Effector memory CD8-positive, alpha-beta T cell (primary cell): Measurements from ENCODE around the gene RXRB.
"Not testable (repeated sequence)": the region's sequence is repeated elsewhere in the genome, so short reads cannot be mapped to it uniquely, and the experiment has no call there.

Experiments used
- ATAC-seq: fragments of 150-1000 bp; cut with Tn5 transposase; replicated peaks from 2 replicates; pipeline ENCODE4 v1.10.0; 2021; ENCODE audit warnings: mild to moderate bottlenecking, moderate library complexity
- DNase-seq, 3 experiments: peaks; one replicate each; pipeline ENCODE4 v3.0.0; 2021
- H3K27ac Mint-ChIP-seq, 2 donors: one replicate each; pipeline ENCODE4 v1.8.0; 2022; ENCODE audit warnings: mild to moderate bottlenecking in 2 of 2, mixed read lengths in 2 of 2, moderate library complexity in 2 of 2
- H3K27me3 Mint-ChIP-seq, 2 donors: one replicate each; pipeline ENCODE4 v1.8.0; 2022; ENCODE audit warnings: mixed read lengths in 2 of 2
- H3K36me3 Mint-ChIP-seq: one replicate; pipeline ENCODE4 v1.8.0; 2022; ENCODE audit warnings: mild to moderate bottlenecking, moderate library complexity, mixed read lengths; ENCODE audit not compliant: insufficient read depth
- H3K4me1 Mint-ChIP-seq, 2 donors: one replicate each; pipeline ENCODE4 v1.8.0; 2022; ENCODE audit warnings: low read depth in 2 of 2, mixed read lengths in 2 of 2
- H3K4me3 Mint-ChIP-seq, 2 donors: one replicate each; pipeline ENCODE4 v1.8.0; 2022; ENCODE audit warnings: mild to moderate bottlenecking in 2 of 2, mixed read lengths in 2 of 2, moderate library complexity in 2 of 2
- H3K9me3 Mint-ChIP-seq, 2 donors: one replicate each; pipeline ENCODE4 v1.8.0; 2022; ENCODE audit warnings: mixed read lengths in 2 of 2

RXRB gene

GRCh38 chr6:33164176-33164575, 36.3 kb downstream of the RXRB start:
- ATAC-seq: no peak
- no peak overlapping the region for H3K27ac Mint-ChIP-seq
- no peak for DNase-seq
- H3K9me3 Mint-ChIP-seq: no peaks in the 10 kb centered on the region
- H3K36me3 Mint-ChIP-seq: no peaks in the 10 kb centered on the region
- peaks cover 10 to 15% of the 10 kb centered on the region in 2 donors for H3K4me1 Mint-ChIP-seq
- H3K27me3 Mint-ChIP-seq: peaks cover 12 to 63% of the 10 kb centered on the region in 2 donors
- H3K4me3 Mint-ChIP-seq: peak overlapping the region; percentile 9 to 26

GRCh38 chr6:33163540-33163939, 36.9 kb downstream of the RXRB start:
- Mint-ChIP-seq H3K36me3 (no peaks in the 10 kb centered on the region), H3K27ac (no peak overlapping the region), H3K4me1 (peaks cover 10 to 15% of the 10 kb centered on the region in 2 donors), H3K4me3 (no peak overlapping the region), H3K9me3 (no peaks in the 10 kb centered on the region), H3K27me3 (peaks cover 16 to 56% of the 10 kb centered on the region in 2 donors)
- DNase-seq: no peak
- ATAC-seq: no peak

- Mint-ChIP-seq H3K4me3 (peak overlapping the region; percentile 78 to 85), H3K27me3 (peaks cover 18 to 46% of the 10 kb centered on the region in 2 donors), H3K9me3 (no peaks in the 10 kb centered on the region), H3K36me3 (no peaks in the 10 kb centered on the region), H3K4me1 (peaks cover 10 to 15% of the 10 kb centered on the region in 2 donors), H3K27ac (peak overlapping the region in 1 of 2 donors; percentile 69)
- peak; percentile 81 to 87 (median 85) for DNase-seq
- peak; percentile 98 for ATAC-seq
Observed at GRCh38 chr6:33161354-33162331, 38.8 kb downstream of the RXRB start.

- ATAC-seq (no peak), DNase-seq (no peak)
- Mint-ChIP-seq H3K4me3 (peak overlapping the region; percentile 78 to 85), H3K27me3 (peaks cover 16 to 37% of the 10 kb centered on the region in 2 donors), H3K27ac (peak overlapping the region in 1 of 2 donors; percentile 69), H3K4me1 (peaks cover 10 to 15% of the 10 kb centered on the region in 2 donors), H3K36me3 (no peaks in the 10 kb centered on the region), H3K9me3 (no peaks in the 10 kb centered on the region)
Observed at GRCh38 chr6:33160728-33161344, 39.6 kb downstream of the RXRB start.

- peaks cover 10 to 15% of the 10 kb centered on the region in 2 donors for H3K4me1 Mint-ChIP-seq
- H3K27me3 Mint-ChIP-seq: peaks cover 13 to 31% of the 10 kb centered on the region in 2 donors
- H3K36me3 Mint-ChIP-seq: no peaks in the 10 kb centered on the region
- no peaks in the 10 kb centered on the region for H3K9me3 Mint-ChIP-seq
- ATAC-seq: no peak
- no peak overlapping the region for H3K4me3 Mint-ChIP-seq
- no peak for DNase-seq
- no peak overlapping the region for H3K27ac Mint-ChIP-seq
Observed at GRCh38 chr6:33160096-33160495, 40.4 kb downstream of the RXRB start.

- peaks cover under 1 to 7% of the 10 kb centered on the region in 2 donors for H3K9me3 Mint-ChIP-seq
- H3K4me1 Mint-ChIP-seq: peaks cover 9 to 11% of the 10 kb centered on the region in 2 donors
- peaks cover 17 to 20% of the 10 kb centered on the region in 2 donors for H3K27me3 Mint-ChIP-seq
- no peak overlapping the region for H3K4me3 Mint-ChIP-seq
- no peak overlapping the region for H3K27ac Mint-ChIP-seq
- DNase-seq (no peak), ATAC-seq (no peak)
- no peaks in the 10 kb centered on the region for H3K36me3 Mint-ChIP-seq
Observed at GRCh38 chr6:33156964-33157363, 43.5 kb downstream of the RXRB start.

GRCh38 chr6:33156561-33156960, 43.9 kb downstream of the RXRB start:
- peaks cover 5 to 11% of the 10 kb centered on the region in 2 donors for H3K9me3 Mint-ChIP-seq
- no peak overlapping the region for H3K27ac Mint-ChIP-seq
- peaks cover 5 to 7% of the 10 kb centered on the region in 2 donors for H3K4me1 Mint-ChIP-seq
- no peak for ATAC-seq
- H3K4me3 Mint-ChIP-seq: no peak overlapping the region
- peaks cover 2% of the 10 kb centered on the region for H3K36me3 Mint-ChIP-seq
- peaks cover 16 to 17% of the 10 kb centered on the region in 2 donors for H3K27me3 Mint-ChIP-seq
- no peak for DNase-seq

GRCh38 chr6:33154349-33154748, 46.1 kb downstream of the RXRB start:
- Mint-ChIP-seq H3K27me3 (peaks cover 21 to 28% of the 10 kb centered on the region in 2 donors), H3K27ac (no peak overlapping the region), H3K9me3 (peaks cover 5 to 11% of the 10 kb centered on the region in 2 donors), H3K36me3 (peaks cover 3% of the 10 kb centered on the region), H3K4me1 (no peaks in the 10 kb centered on the region), H3K4me3 (no peak overlapping the region)
- ATAC-seq: no peak
- no peak for DNase-seq

- Mint-ChIP-seq H3K27ac (no peak overlapping the region), H3K4me3 (no peak overlapping the region), H3K9me3 (peaks cover 5 to 11% of the 10 kb centered on the region in 2 donors), H3K4me1 (no peaks in the 10 kb centered on the region), H3K27me3 (peaks cover 31 to 41% of the 10 kb centered on the region in 2 donors), H3K36me3 (peaks cover 3% of the 10 kb centered on the region)
- DNase-seq (no peak), ATAC-seq (no peak)
Observed at GRCh38 chr6:33151050-33151449, 49.4 kb downstream of the RXRB start.

- not testable (repeated sequence) for H3K4me3 Mint-ChIP-seq, ATAC-seq, H3K4me1 Mint-ChIP-seq, H3K36me3 Mint-ChIP-seq, DNase-seq
- peak overlapping the region in 1 of 2 donors; percentile 41 for H3K27ac Mint-ChIP-seq
- peaks cover 5 to 11% of the 10 kb centered on the region in 2 donors for H3K9me3 Mint-ChIP-seq
- peaks cover 33 to 45% of the 10 kb centered on the region in 2 donors for H3K27me3 Mint-ChIP-seq
Observed at GRCh38 chr6:33150560-33150959, 49.9 kb downstream of the RXRB start.

GRCh38 chr6:33147807-33148666, 52.4 kb downstream of the RXRB start:
- no peak overlapping the region for H3K27ac Mint-ChIP-seq
- peaks cover 3% of the 10 kb centered on the region for H3K36me3 Mint-ChIP-seq
- H3K27me3 Mint-ChIP-seq: peaks cover 26 to 40% of the 10 kb centered on the region in 2 donors
- ATAC-seq (no peak), DNase-seq (no peak)
- peaks cover 5 to 11% of the 10 kb centered on the region in 2 donors for H3K9me3 Mint-ChIP-seq
- H3K4me3 Mint-ChIP-seq: no peak overlapping the region
- peaks cover 0 to 3% of the 10 kb centered on the region in 2 donors for H3K4me1 Mint-ChIP-seq

- no peak overlapping the region for H3K27ac Mint-ChIP-seq
- H3K27me3 Mint-ChIP-seq: peaks cover 48 to 53% of the 10 kb centered on the region in 2 donors
- no peaks in the 10 kb centered on the region for H3K9me3 Mint-ChIP-seq
- ATAC-seq: peak; percentile 16
- no peak overlapping the region for H3K4me3 Mint-ChIP-seq
- no peaks in the 10 kb centered on the region for H3K36me3 Mint-ChIP-seq
- peaks cover 0 to 4% of the 10 kb centered on the region in 2 donors for H3K4me1 Mint-ChIP-seq
- no peak for DNase-seq
Observed at GRCh38 chr6:33144373-33144772, 56.1 kb downstream of the RXRB start.
